PC-9 (cell line): ENCODE data around the gene EIF3I.

Experiments
- EZH2 ChIP-seq: fragments of 200-600 bp; sonication (generic); IDR thresholded peaks from 2 replicates; pipeline ENCODE4 v1.8.0; 2017; ENCODE audit warnings: antibody characterized with exemption, low read depth
- TF ChIP-seq, protein P1 (sequence below): fragments of 200-600 bp; sonication (generic); conservative IDR thresholded peaks from 2 replicates; pipeline ENCODE4 v1.6.1; 2017; ENCODE audit warnings: mixed run types, antibody characterized with exemption, mild to moderate bottlenecking, moderate library complexity

DNA sequence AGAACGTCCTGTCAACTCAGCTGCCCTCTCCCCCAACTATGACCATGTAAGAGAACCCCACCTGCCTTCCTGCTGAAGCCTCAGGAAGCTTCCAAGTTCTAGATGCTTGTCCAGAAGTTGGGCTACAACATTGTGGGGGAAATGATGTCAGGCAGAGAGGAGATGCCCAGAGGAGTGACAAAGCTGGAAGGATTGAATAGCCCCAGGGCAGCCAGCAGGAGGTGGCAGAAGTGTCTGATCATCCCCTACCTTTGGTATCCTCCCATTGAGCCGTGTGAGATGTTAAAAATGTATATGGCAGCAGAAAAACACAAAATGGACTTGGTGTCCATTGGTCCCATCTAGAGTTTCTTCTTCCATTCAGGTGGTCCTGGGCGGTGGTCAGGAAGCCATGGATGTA, 6.6 kb downstream of the EIF3I start:
- TF ChIP-seq, protein P1, sequence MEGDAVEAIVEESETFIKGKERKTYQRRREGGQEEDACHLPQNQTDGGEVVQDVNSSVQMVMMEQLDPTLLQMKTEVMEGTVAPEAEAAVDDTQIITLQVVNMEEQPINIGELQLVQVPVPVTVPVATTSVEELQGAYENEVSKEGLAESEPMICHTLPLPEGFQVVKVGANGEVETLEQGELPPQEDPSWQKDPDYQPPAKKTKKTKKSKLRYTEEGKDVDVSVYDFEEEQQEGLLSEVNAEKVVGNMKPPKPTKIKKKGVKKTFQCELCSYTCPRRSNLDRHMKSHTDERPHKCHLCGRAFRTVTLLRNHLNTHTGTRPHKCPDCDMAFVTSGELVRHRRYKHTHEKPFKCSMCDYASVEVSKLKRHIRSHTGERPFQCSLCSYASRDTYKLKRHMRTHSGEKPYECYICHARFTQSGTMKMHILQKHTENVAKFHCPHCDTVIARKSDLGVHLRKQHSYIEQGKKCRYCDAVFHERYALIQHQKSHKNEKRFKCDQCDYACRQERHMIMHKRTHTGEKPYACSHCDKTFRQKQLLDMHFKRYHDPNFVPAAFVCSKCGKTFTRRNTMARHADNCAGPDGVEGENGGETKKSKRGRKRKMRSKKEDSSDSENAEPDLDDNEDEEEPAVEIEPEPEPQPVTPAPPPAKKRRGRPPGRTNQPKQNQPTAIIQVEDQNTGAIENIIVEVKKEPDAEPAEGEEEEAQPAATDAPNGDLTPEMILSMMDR = no peak
- no peak for TF ChIP-seq EZH2
